GM23338 (cell line): Measurements from ENCODE around the gene ALDH3B1. TPM values are rescaled to one million over a fixed set of nuclear protein-coding genes. Genes with fewer than 3 reads are reported as not detected.
"Not testable (repeated sequence)": the region's sequence is repeated elsewhere in the genome, so short reads cannot be mapped to it uniquely, and the experiment has no call there.

Experiments used
- ATAC-seq: fragments of 200-7000 bp; cut with Tn5 transposase; 3 replicates; pipeline ENCODE4 v1.9.1; 2020
- DNase-seq: peaks from one replicate; pipeline ENCODE4 v3.0.0-alpha.2; 2015; ENCODE audit warnings: low spot score
- H2AFZ ChIP-seq: fragments of 200-600 bp; sonication (generic); 2 replicates; pipeline ENCODE4 v1.8.0; 2016; ENCODE audit warnings: antibody characterized with exemption, mild to moderate bottlenecking, moderate library complexity
- H3F3A ChIP-seq: fragments of 200-600 bp; sonication (generic); replicated peaks from 2 replicates; pipeline ENCODE4 v1.8.0; 2017; ENCODE audit warnings: antibody characterized with exemption, mixed run types, low read depth
- H3K27ac ChIP-seq: fragments of 200-600 bp; sonication (generic); 2 replicates; pipeline ENCODE4 v1.6.1; 2016; ENCODE audit warnings: low read depth
- H3K27me3 ChIP-seq: fragments of 200-600 bp; sonication (generic); 2 replicates; pipeline ENCODE4 v1.8.0; 2016; ENCODE audit warnings: mild to moderate bottlenecking, mixed run types, moderate library complexity; ENCODE audit not compliant: insufficient read depth
- H3K36me3 ChIP-seq: fragments of 200-600 bp; sonication (generic); 2 replicates; pipeline ENCODE4 v1.8.0; 2016; ENCODE audit warnings: mild to moderate bottlenecking; ENCODE audit not compliant: insufficient read depth
- H3K4me1 ChIP-seq: fragments of 200-600 bp; sonication (generic); 2 replicates; pipeline ENCODE4 v1.8.0; 2016; ENCODE audit warnings: mild to moderate bottlenecking, moderate library complexity; ENCODE audit not compliant: insufficient read depth
- H3K4me2 ChIP-seq: fragments of 200-600 bp; sonication (generic); 2 replicates; pipeline ENCODE4 v1.7.1; 2017; ENCODE audit warnings: mixed run types
- H3K4me3 ChIP-seq: fragments of 200-600 bp; sonication (generic); 2 replicates; pipeline ENCODE4 v1.6.1; 2016; ENCODE audit warnings: mixed run types
- H3K79me2 ChIP-seq: fragments of 200-600 bp; sonication (generic); replicated peaks from 2 replicates; pipeline ENCODE4 v1.8.0; 2017; ENCODE audit warnings: mild to moderate bottlenecking; ENCODE audit not compliant: insufficient read depth
- H3K9me2 ChIP-seq: fragments of 200-600 bp; sonication (generic); 2 replicates; pipeline ENCODE4 v1.8.0; 2017; ENCODE audit not compliant: insufficient read depth
- H4K20me1 ChIP-seq: fragments of 200-600 bp; sonication (generic); replicated peaks from 2 replicates; pipeline ENCODE4 v1.8.0; 2017; ENCODE audit warnings: mild to moderate bottlenecking; ENCODE audit not compliant: insufficient read depth
- H3K27ac Mint-ChIP-seq: 2 replicates; pipeline ENCODE4 v1.8.0; 2020; ENCODE audit warnings: inconsistent platforms, mild to moderate bottlenecking, moderate library complexity, mixed read lengths
- H3K27me3 Mint-ChIP-seq: 3 replicates; pipeline ENCODE4 v1.8.0; 2022; ENCODE audit warnings: low read depth, mild to moderate bottlenecking, moderate library complexity, mixed read lengths, inconsistent platforms; ENCODE audit not compliant: insufficient read depth, poor library complexity
- H3K36me3 Mint-ChIP-seq: 3 replicates; pipeline ENCODE4 v1.8.0; 2021; ENCODE audit warnings: low read depth, mild to moderate bottlenecking, inconsistent platforms, moderate library complexity, mixed read lengths
- H3K4me1 Mint-ChIP-seq: 3 replicates; pipeline ENCODE4 v1.8.0; 2020; ENCODE audit warnings: mild to moderate bottlenecking, inconsistent platforms, mixed read lengths
- H3K4me3 Mint-ChIP-seq: 3 replicates; pipeline ENCODE4 v1.8.0; 2021; ENCODE audit warnings: moderate library complexity, mild to moderate bottlenecking, inconsistent platforms, mixed read lengths
- H3K9me3 Mint-ChIP-seq: 3 replicates; pipeline ENCODE4 v1.8.0; 2020; ENCODE audit warnings: moderate library complexity, mild to moderate bottlenecking, inconsistent platforms, mixed read lengths
- polyA plus RNA-seq: library from polyadenylated mRNA; unstranded; fragments of >200 nt; fragmentation: Nextera tagmentation; extraction: Ambion mirVana; gene quantifications from 2 replicates; pipeline ENCODE4 v1.2.1, GENCODE V29; 2016
- total RNA-seq: library from RNA; depleted of rRNA; stranded (reverse); fragments of >200 nt; shearing (Covaris generic); gene quantifications from 2 replicates; pipeline ENCODE4 v1.2.3, GENCODE V29; 2014
- TF ChIP-seq, protein P1 (sequence below), 2 experiments: fragments of 200-600 bp in 1 of 2; sonication (generic) in 1 of 2; conservative IDR thresholded peaks; 2 replicates each; pipeline versions ENCODE4 v1.5.1 to v1.6.1; 2016 to 2017; ENCODE audit warnings: antibody characterized with exemption in 2 of 2, low read depth in 2 of 2, mild to moderate bottlenecking in 2 of 2, moderate library complexity in 1 of 2

The ALDH3B1 gene
- total and polyA plus RNA-seq, 2 experiments from 2014 or later, result 0.52 TPM; not detected in 1

DNA sequence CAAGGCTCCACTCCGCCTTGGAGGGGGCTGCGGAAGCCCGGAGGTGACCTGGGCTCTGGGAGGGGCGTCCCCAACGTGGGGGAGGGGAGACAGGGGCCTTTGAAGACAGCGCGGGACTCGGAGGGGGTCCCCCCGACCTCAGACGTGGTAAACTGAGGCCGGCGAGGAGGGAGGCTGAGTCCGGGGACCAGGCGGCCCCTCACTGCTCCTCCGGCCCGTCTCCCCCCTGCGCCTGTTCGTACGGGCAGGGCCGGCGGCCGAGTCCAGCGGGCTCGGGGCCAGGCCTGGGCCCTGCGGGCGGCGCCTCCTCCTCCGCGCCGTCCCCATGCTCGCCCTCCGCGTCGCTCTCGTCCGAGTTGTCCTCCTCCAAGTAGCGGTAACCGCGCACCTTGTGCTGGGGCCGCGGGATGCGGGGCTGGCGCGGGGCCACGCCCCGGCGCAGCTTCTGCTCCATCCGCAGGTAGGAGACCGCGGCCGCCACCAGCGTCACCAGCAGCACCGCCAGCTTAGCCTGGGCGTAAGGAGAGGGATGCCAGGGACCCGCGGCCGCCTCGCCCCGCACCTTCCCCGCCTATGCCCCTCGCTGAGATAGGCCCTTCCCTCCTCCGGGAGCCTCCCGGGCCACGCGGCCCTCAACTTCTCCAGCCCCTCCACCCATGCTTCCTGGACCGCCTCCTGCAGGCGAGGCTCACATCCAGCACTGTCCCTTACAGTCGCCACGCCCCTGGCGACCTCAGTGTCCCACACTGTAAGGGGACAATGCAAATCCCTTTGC is 18.6 kb upstream of the ALDH3B1 start:
- H3K79me2 ChIP-seq, H3K4me1 ChIP-seq, H4K20me1 ChIP-seq, H2AFZ ChIP-seq, H3K36me3 Mint-ChIP-seq, H3K9me2 ChIP-seq, H3K36me3 ChIP-seq, H3K27ac ChIP-seq, H3K4me1 Mint-ChIP-seq, H3F3A ChIP-seq, H3K27me3 ChIP-seq, H3K9me3 Mint-ChIP-seq, DNase-seq, ATAC-seq, H3K27ac Mint-ChIP-seq: not testable (repeated sequence)
- Mint-ChIP-seq H3K27me3 (peaks cover 23% of the 10 kb centered on the region), H3K4me3 (peak overlapping the region; percentile 76)
- TF ChIP-seq, protein P1, sequence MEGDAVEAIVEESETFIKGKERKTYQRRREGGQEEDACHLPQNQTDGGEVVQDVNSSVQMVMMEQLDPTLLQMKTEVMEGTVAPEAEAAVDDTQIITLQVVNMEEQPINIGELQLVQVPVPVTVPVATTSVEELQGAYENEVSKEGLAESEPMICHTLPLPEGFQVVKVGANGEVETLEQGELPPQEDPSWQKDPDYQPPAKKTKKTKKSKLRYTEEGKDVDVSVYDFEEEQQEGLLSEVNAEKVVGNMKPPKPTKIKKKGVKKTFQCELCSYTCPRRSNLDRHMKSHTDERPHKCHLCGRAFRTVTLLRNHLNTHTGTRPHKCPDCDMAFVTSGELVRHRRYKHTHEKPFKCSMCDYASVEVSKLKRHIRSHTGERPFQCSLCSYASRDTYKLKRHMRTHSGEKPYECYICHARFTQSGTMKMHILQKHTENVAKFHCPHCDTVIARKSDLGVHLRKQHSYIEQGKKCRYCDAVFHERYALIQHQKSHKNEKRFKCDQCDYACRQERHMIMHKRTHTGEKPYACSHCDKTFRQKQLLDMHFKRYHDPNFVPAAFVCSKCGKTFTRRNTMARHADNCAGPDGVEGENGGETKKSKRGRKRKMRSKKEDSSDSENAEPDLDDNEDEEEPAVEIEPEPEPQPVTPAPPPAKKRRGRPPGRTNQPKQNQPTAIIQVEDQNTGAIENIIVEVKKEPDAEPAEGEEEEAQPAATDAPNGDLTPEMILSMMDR (conservative IDR thresholded peaks at IDR 0.05; ENCODE audit: low read depth in 2 of 2), result peak; percentile 32 to 50; a peak in 3 of 4 replicates
- Histone ChIP-seq H3K4me3 (peak overlapping the region; percentile 63), H3K4me2 (peak overlapping the region; percentile 84)

DNA sequence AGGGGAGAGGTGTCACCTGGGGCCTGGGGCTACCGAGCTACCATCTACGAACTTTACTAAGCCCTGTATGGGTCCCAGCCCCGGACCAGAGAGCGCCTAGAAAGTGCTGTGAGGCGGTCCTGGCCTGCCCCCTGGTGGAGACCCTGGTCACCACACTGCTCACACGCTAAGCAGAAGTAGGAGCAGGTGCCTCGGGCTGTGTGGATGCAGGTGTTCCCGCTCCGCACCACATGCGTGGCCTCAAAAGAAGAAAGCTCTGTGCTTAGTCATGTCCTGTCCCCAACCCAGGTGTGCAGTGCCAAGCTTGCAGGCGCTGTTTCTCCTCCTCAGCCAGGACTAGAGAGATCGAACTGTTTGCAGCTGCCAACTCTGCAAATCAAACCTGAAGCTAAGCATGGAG is 16.3 kb upstream of the ALDH3B1 start:
- ATAC-seq, H3K9me2 ChIP-seq, H4K20me1 ChIP-seq, H3K4me2 ChIP-seq, H2AFZ ChIP-seq, H3K4me3 ChIP-seq, H3F3A ChIP-seq, H3K27ac Mint-ChIP-seq, H3K79me2 ChIP-seq, H3K36me3 ChIP-seq, H3K27ac ChIP-seq, H3K36me3 Mint-ChIP-seq, H3K27me3 ChIP-seq, H3K9me3 Mint-ChIP-seq, H3K4me3 Mint-ChIP-seq, H3K4me1 ChIP-seq: not testable (repeated sequence)
- TF ChIP-seq, protein P1 (conservative IDR thresholded peaks at IDR 0.05; ENCODE audit: low read depth in 2 of 2), result peak; percentile 64 to 77
- DNase-seq, result peak; percentile 78
- Mint-ChIP-seq H3K27me3 (peaks cover 24% of the 10 kb centered on the region), H3K4me1 (peaks cover 12% of the 10 kb centered on the region; the same call in 2 of the 3 replicates)

DNA sequence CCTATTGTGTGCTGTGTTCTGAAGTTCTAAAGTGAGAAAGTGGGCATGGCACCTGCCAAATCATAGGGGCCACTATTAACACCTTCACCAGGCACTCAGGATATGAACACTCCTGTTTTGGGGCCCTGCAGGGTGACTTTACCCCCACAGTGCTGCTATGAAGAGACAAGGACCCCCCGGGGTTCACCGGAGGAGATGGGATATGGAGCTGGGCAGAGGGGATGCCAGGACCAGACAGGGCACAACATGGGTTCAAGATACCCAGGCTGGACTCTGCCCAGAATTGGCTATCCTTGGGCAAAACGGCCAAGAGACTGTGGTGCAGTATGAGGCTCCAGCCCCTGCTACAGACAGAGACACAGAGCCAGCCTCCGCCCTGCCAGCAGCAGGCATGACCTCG is 15.7 kb upstream of the ALDH3B1 start:
- not testable (repeated sequence) for H3K79me2 ChIP-seq, ATAC-seq, H3K36me3 Mint-ChIP-seq, H3K36me3 ChIP-seq, DNase-seq, H3K4me3 ChIP-seq, H3K4me1 ChIP-seq, H3K4me3 Mint-ChIP-seq, H4K20me1 ChIP-seq, H3K4me2 ChIP-seq, H3F3A ChIP-seq, H3K9me2 ChIP-seq, H3K27ac ChIP-seq, H3K27ac Mint-ChIP-seq, H2AFZ ChIP-seq, H3K27me3 ChIP-seq, H3K9me3 Mint-ChIP-seq
- peaks cover 24% of the 10 kb centered on the region for H3K27me3 Mint-ChIP-seq
- H3K4me1 Mint-ChIP-seq, result peaks cover 12% of the 10 kb centered on the region; the same call in 2 of the 3 replicates

DNA sequence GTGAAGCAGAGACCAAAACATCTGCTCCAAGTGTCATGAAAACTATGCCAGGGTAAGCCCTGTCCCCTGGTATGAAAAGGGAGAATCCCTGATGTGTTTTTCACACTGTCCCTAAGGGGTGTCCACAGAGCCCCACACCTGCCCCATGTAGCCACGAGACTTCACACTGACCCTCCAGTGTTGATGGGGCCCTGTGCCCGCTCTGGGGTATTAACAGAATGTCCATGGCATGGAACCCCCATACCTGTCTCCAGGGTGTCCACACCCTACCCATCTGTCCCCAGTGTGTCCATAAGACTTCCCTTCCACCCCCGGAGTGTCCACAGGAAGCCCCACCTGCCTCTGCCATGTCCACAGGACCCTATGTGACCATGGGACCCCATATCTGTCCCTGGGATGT is 15.0 kb upstream of the ALDH3B1 start:
- H2AFZ ChIP-seq, H3K79me2 ChIP-seq, ATAC-seq, H3F3A ChIP-seq, H3K4me3 ChIP-seq, H3K9me3 Mint-ChIP-seq, H3K4me3 Mint-ChIP-seq, H3K27me3 ChIP-seq, H3K9me2 ChIP-seq, H3K27ac ChIP-seq, H3K36me3 Mint-ChIP-seq, DNase-seq, H3K36me3 ChIP-seq, H3K27ac Mint-ChIP-seq, H3K4me2 ChIP-seq, H3K4me1 ChIP-seq, H4K20me1 ChIP-seq: not testable (repeated sequence)
- Mint-ChIP-seq H3K4me1 (peaks cover 12% of the 10 kb centered on the region; the same call in 2 of the 3 replicates), H3K27me3 (peaks cover 18% of the 10 kb centered on the region)

DNA sequence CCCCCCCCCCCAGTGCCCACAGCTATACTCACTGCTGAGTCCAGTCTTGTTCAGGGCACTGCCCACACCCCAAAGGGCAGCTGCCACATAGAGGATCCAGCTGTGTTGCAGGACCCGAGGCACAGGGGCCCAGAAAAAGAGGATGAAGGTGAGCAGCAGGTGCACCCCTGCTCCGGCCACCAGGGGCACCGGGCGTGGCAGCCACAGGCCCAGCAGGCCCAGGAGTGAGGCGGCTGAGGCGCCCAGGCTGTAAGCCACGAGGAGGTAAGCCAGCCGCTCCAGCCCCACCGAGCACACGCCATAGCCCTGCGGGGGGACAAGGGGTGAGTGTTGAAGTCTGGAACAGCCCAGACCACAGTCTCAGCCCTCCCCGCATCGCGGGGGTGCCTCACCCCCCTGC is 14.5 kb upstream of the ALDH3B1 start:
- H3K4me3 Mint-ChIP-seq, ATAC-seq, H3K9me3 Mint-ChIP-seq, H3K9me2 ChIP-seq, H3K4me2 ChIP-seq, H4K20me1 ChIP-seq, H2AFZ ChIP-seq, H3F3A ChIP-seq, H3K27ac ChIP-seq, H3K36me3 Mint-ChIP-seq, H3K79me2 ChIP-seq, H3K27ac Mint-ChIP-seq, H3K4me1 ChIP-seq, H3K4me3 ChIP-seq, H3K36me3 ChIP-seq, DNase-seq, H3K27me3 ChIP-seq: not testable (repeated sequence)
- Mint-ChIP-seq H3K4me1 (peaks cover 12% of the 10 kb centered on the region; the same call in 2 of the 3 replicates), H3K27me3 (peaks cover 18% of the 10 kb centered on the region)
